ENCODE measurements around the gene GPD2.
"Not testable (repeated sequence)": the region's sequence is repeated elsewhere in the genome, so short reads cannot be mapped to it uniquely, and the experiment has no call there.

The GPD2 gene

GRCh38 chr2:156490466-156490840 lies 54.3 kb downstream of the GPD2 start:
- DNase-seq (ENCODE audit: low spot score) = no peak
- in situ Hi-C loops (cut with MboI; ENCODE audit: low sequenced_read_pairs, unreplicated experiment) = no loop called here
- TF ChIP-seq CTCF (IDR thresholded peaks at IDR 0.05; ENCODE audit: borderline replicate concordance, control extremely low read depth, extremely low read depth, insufficient read depth, missing control alignments) = no peak

GRCh38 chr2:156491176-156491575 lies 55.0 kb downstream of the GPD2 start:
- no peak for DNase-seq (ENCODE audit: low spot score)
- in situ Hi-C loops (cut with MboI; ENCODE audit: low sequenced_read_pairs, unreplicated experiment) = no loop called here
- no peak for TF ChIP-seq CTCF (IDR thresholded peaks at IDR 0.05; ENCODE audit: borderline replicate concordance, control extremely low read depth, extremely low read depth, insufficient read depth, missing control alignments)

GRCh38 chr2:156492979-156493378 lies 56.8 kb downstream of the GPD2 start:
- in situ Hi-C loops (cut with MboI; ENCODE audit: low sequenced_read_pairs, unreplicated experiment) = no loop called here
- TF ChIP-seq CTCF (IDR thresholded peaks at IDR 0.05; ENCODE audit: borderline replicate concordance, control extremely low read depth, extremely low read depth, insufficient read depth, missing control alignments) = no peak
- no peak for DNase-seq (ENCODE audit: low spot score)

GRCh38 chr2:156495998-156496397 lies 59.8 kb downstream of the GPD2 start:
- in situ Hi-C loops (cut with MboI; ENCODE audit: low sequenced_read_pairs, unreplicated experiment); DNase-seq (ENCODE audit: low spot score): not testable (repeated sequence)

- in situ Hi-C loops (cut with MboI; ENCODE audit: low sequenced_read_pairs, unreplicated experiment) = no loop called here
- TF ChIP-seq CTCF (IDR thresholded peaks at IDR 0.05; ENCODE audit: borderline replicate concordance, control extremely low read depth, extremely low read depth, insufficient read depth, missing control alignments) = no peak
- no peak for DNase-seq (ENCODE audit: low spot score)
Measured at GRCh38 chr2:156505696-156506095, 69.5 kb downstream of the GPD2 start.

- TF ChIP-seq CTCF (IDR thresholded peaks at IDR 0.05; ENCODE audit: borderline replicate concordance, control extremely low read depth, extremely low read depth, insufficient read depth, missing control alignments) = no peak
- DNase-seq (ENCODE audit: low spot score) = no peak
- in situ Hi-C loops (cut with MboI; ENCODE audit: low sequenced_read_pairs, unreplicated experiment) = no loop called here
Measured at GRCh38 chr2:156511122-156511521, 74.9 kb downstream of the GPD2 start.

- TF ChIP-seq CTCF (IDR thresholded peaks at IDR 0.05; ENCODE audit: borderline replicate concordance, control extremely low read depth, extremely low read depth, insufficient read depth, missing control alignments) = no peak
- in situ Hi-C loops (cut with MboI; ENCODE audit: low sequenced_read_pairs, unreplicated experiment) = no loop called here
- no peak for DNase-seq (ENCODE audit: low spot score)
Measured at GRCh38 chr2:156511803-156512202, 75.6 kb downstream of the GPD2 start.

Data from GM13976 (cell line).